OCI-LY1 (cell line): ENCODE results near the gene GIN1.

Experiments
- H2AFZ ChIP-seq: fragments of 200-600 bp; sonication (generic), shearing (Covaris generic); 2 replicates; pipeline ENCODE4 v1.6.0; 2014; ENCODE audit warnings: antibody characterized with exemption, mild to moderate bottlenecking, low read length
- H3F3A ChIP-seq: fragments of 200-600 bp; sonication (generic), shearing (Covaris generic); 2 replicates; pipeline ENCODE4 v1.6.0; 2014; ENCODE audit warnings: mild to moderate bottlenecking, antibody characterized with exemption, low read length, moderate library complexity; ENCODE audit not compliant: insufficient read depth
- H3K27ac ChIP-seq: fragments of 200-600 bp; sonication (generic); 2 replicates; pipeline ENCODE4 v1.5.1; 2014; ENCODE audit warnings: low read length, mixed run types, mild to moderate bottlenecking, low read depth; ENCODE audit not compliant: poor library complexity, severe bottlenecking
- H3K27me3 ChIP-seq: fragments of 200-600 bp; sonication (generic); 2 replicates; pipeline ENCODE4 v1.6.0; 2014; ENCODE audit warnings: antibody characterized with exemption, mild to moderate bottlenecking, low read length, moderate library complexity; ENCODE audit not compliant: insufficient read depth
- H3K36me3 ChIP-seq: fragments of 200-600 bp; sonication (generic); 2 replicates; pipeline ENCODE4 v1.6.1; 2014; ENCODE audit warnings: mild to moderate bottlenecking, antibody characterized with exemption, low read length, moderate library complexity, mixed read lengths; ENCODE audit not compliant: insufficient read depth
- H3K4me1 ChIP-seq: fragments of 200-600 bp; sonication (generic); 2 replicates; pipeline ENCODE4 v1.5.1; 2014; ENCODE audit warnings: mild to moderate bottlenecking, low read length, moderate library complexity; ENCODE audit not compliant: insufficient read depth, severe bottlenecking
- H3K4me2 ChIP-seq: fragments of 200-600 bp; sonication (generic), shearing (Covaris generic); 2 replicates; pipeline ENCODE4 v1.6.1; 2014; ENCODE audit warnings: low read length
- H3K4me3 ChIP-seq: fragments of 200-600 bp; sonication (generic); 2 replicates; pipeline ENCODE4 v1.5.1; 2014; ENCODE audit warnings: low read length, low read depth, mild to moderate bottlenecking, mixed read lengths; ENCODE audit not compliant: poor library complexity, severe bottlenecking
- H3K79me2 ChIP-seq: fragments of 200-600 bp; shearing (Covaris generic); 2 replicates; pipeline ENCODE4 v1.6.1; 2016; ENCODE audit warnings: mixed run types, low read length, mixed read lengths; ENCODE audit not compliant: insufficient read depth
- H3K9ac ChIP-seq: fragments of 200-600 bp; sonication (generic), shearing (Covaris generic); 2 replicates; pipeline ENCODE4 v1.6.1; 2014; ENCODE audit warnings: mild to moderate bottlenecking, low read length, mixed read lengths
- H3K9me2 ChIP-seq: fragments of 200-600 bp; sonication (generic), shearing (Covaris generic); 2 replicates; pipeline ENCODE4 v1.6.1; 2014; ENCODE audit warnings: low read depth, mild to moderate bottlenecking, low read length, mixed read lengths
- H3K9me3 ChIP-seq: fragments of 200-600 bp; shearing (Covaris generic); 2 replicates; pipeline ENCODE4 v1.6.1; 2014; ENCODE audit warnings: low read length, mixed read lengths
- H4K20me1 ChIP-seq: fragments of 200-600 bp; sonication (generic), shearing (Covaris generic); 2 replicates; pipeline ENCODE4 v1.6.0; 2016; ENCODE audit warnings: mild to moderate bottlenecking, low read length; ENCODE audit not compliant: insufficient read depth
- CTCF ChIP-seq: fragments of 200-600 bp; sonication (generic), shearing (Covaris generic); IDR thresholded peaks from 2 replicates; pipeline ENCODE4 v1.5.1; 2017; ENCODE audit warnings: mild to moderate bottlenecking, antibody characterized with exemption, low read length, moderate library complexity, mixed read lengths
- EZH2 ChIP-seq: fragments of 200-600 bp; sonication (generic), shearing (Covaris generic); IDR thresholded peaks from 2 replicates; pipeline ENCODE4 v1.8.0; 2017; ENCODE audit warnings: borderline replicate concordance, mixed run types, mild to moderate bottlenecking, antibody characterized with exemption, low read length, moderate library complexity, mixed read lengths

GIN1 gene

GRCh38 chr5:103112910-103113309 lies 7.0 kb downstream of the GIN1 start:
- Histone ChIP-seq H3K79me2 (peaks cover 16% of the 10 kb centered on the region; the same call in 1 of the 2 replicates), H3K4me2 (no peak overlapping the region), H3K9me3 (no peaks in the 10 kb centered on the region), H3K9me2 (no peaks in the 10 kb centered on the region), H4K20me1 (no peaks in the 10 kb centered on the region), H3K27ac (no peak overlapping the region), H3K27me3 (no peaks in the 10 kb centered on the region), H3F3A (no peaks in the 10 kb centered on the region), H3K4me1 (peaks cover 13% of the 10 kb centered on the region), H3K9ac (no peak overlapping the region), H2AFZ (no peak overlapping the region), H3K36me3 (no peaks in the 10 kb centered on the region), H3K4me3 (no peak overlapping the region)
- TF ChIP-seq EZH2: no peak
- TF ChIP-seq CTCF: no peak

GRCh38 chr5:103111468-103111867 lies 8.5 kb downstream of the GIN1 start:
- Histone ChIP-seq H4K20me1 (no peaks in the 10 kb centered on the region), H3K79me2 (0 out of 2 replicates have a peak, but pooled peaks cover 3% of the 10 kb centered on the region), H3K4me1 (peaks cover 8% of the 10 kb centered on the region)

GRCh38 chr5:103110403-103110802 lies 9.5 kb downstream of the GIN1 start:
- Histone ChIP-seq H3K9ac (no peak overlapping the region), H3K4me1 (peaks cover 8% of the 10 kb centered on the region), H3K36me3 (no peaks in the 10 kb centered on the region; the same call in 1 of the 2 replicates), H3K27me3 (no peaks in the 10 kb centered on the region), H3K27ac (no peak overlapping the region), H2AFZ (no peak overlapping the region), H3K4me3 (no peak overlapping the region), H3K9me3 (no peaks in the 10 kb centered on the region), H3K4me2 (no peak overlapping the region), H4K20me1 (no peaks in the 10 kb centered on the region), H3K79me2 (no peaks in the 10 kb centered on the region), H3K9me2 (no peaks in the 10 kb centered on the region), H3F3A (no peaks in the 10 kb centered on the region)
- no peak for TF ChIP-seq CTCF
- no peak for TF ChIP-seq EZH2

More at GRCh38 chr5:103111468-103111867, 8.5 kb downstream of the GIN1 start:
- Histone ChIP-seq H3K27me3 (no peaks in the 10 kb centered on the region), H3K4me3 (no peak overlapping the region), H3K4me2 (no peak overlapping the region), H3K9me2 (no peaks in the 10 kb centered on the region), H2AFZ (no peak overlapping the region), H3K9ac (no peak overlapping the region), H3F3A (no peaks in the 10 kb centered on the region), H3K36me3 (no peaks in the 10 kb centered on the region; the same call in 1 of the 2 replicates), H3K9me3 (no peaks in the 10 kb centered on the region), H3K27ac (no peak overlapping the region)
- TF ChIP-seq CTCF (no peak), EZH2 (no peak)
